AG20443 (cell line): Measurements from ENCODE around the gene EIPR1.
A peak's percentile ranks its signal among the peaks of the same experiment; 100 is the strongest.

Experiments used
- DNase-seq: peaks from one replicate; pipeline ENCODE4 v3.0.0; 2012; ENCODE audit warnings: low spot score, mixed read lengths

The EIPR1 gene

GRCh38 chr2:3267869-3268704, 109.5 kb downstream of the EIPR1 start:
- no peak for DNase-seq

- DNase-seq, result no peak
Measured at GRCh38 chr2:3266925-3267867, 110.4 kb downstream of the EIPR1 start.

- no peak for DNase-seq
Measured at GRCh38 chr2:3265981-3266924, 111.4 kb downstream of the EIPR1 start.

- DNase-seq, result no peak
Measured at GRCh38 chr2:3265471-3265870, 112.1 kb downstream of the EIPR1 start.

GRCh38 chr2:3264010-3264744, 113.4 kb downstream of the EIPR1 start:
- DNase-seq, result no peak

- no peak for DNase-seq
Measured at GRCh38 chr2:3263487-3263886, 114.1 kb downstream of the EIPR1 start.

GRCh38 chr2:3262437-3263388, 114.9 kb downstream of the EIPR1 start:
- no peak for DNase-seq

GRCh38 chr2:3261511-3261910, 116.1 kb downstream of the EIPR1 start:
- no peak for DNase-seq

GRCh38 chr2:3260959-3261358, 116.7 kb downstream of the EIPR1 start:
- DNase-seq, result no peak

- DNase-seq, result no peak
Measured at GRCh38 chr2:3257826-3258225, 119.8 kb downstream of the EIPR1 start.

- no peak for DNase-seq
Measured at GRCh38 chr2:3257166-3257565, 120.5 kb downstream of the EIPR1 start.

- no peak for DNase-seq
Measured at GRCh38 chr2:3256605-3257004, 121.0 kb downstream of the EIPR1 start.

GRCh38 chr2:3256157-3256556, 121.5 kb downstream of the EIPR1 start:
- no peak for DNase-seq

- DNase-seq, result no peak
Measured at GRCh38 chr2:3254442-3254941, 123.1 kb downstream of the EIPR1 start.

GRCh38 chr2:3253913-3254441, 123.6 kb downstream of the EIPR1 start:
- no peak for DNase-seq

GRCh38 chr2:3251946-3252345, 125.7 kb downstream of the EIPR1 start:
- peak; percentile 3 for DNase-seq

- DNase-seq, result no peak
Measured at GRCh38 chr2:3249476-3249962, 128.1 kb downstream of the EIPR1 start.

- no peak for DNase-seq
Measured at GRCh38 chr2:3248754-3249475, 128.7 kb downstream of the EIPR1 start.
